ENCODE results near the gene KRT8. TPM values are rescaled to one million over a fixed set of nuclear protein-coding genes. Genes with fewer than 3 reads are reported as not detected.

KRT8 gene
- total and polyA plus RNA-seq, 2 donors, result 100 to 142 TPM

DNA sequence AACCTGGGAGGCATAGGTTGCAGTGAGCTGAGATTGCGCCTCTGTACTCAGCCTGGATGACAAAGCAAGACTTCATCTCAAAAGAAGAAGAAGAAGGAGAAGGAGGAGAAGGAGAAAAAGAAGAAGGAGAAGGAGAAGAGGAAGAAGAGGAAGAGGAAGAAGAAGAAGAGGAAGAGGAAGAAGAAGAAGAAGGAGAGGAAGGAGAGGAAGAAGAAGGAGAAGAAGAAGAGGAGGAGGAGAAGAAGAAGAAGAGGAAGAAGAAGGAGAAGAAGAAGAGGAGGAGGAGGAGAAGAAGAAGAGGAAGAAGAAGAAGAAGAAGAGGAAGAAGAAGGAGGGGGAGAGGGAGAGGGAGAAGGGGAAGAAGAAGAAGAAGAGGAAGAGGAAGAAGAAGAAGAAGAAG, 12.9 kb upstream of the KRT8 start:
- Histone ChIP-seq H3K27ac (ENCODE audit: low read depth in 1 of 2, low read length in 1 of 2) (no peak overlapping the region), H3K4me3 (ENCODE audit: low read length in 2 of 2) (no peak overlapping the region), H3K27me3 (ENCODE audit: control insufficient read depth in 2 of 2, insufficient read depth in 1 of 2, low read length in 1 of 2) (peaks cover 0 to 2% of the 10 kb centered on the region in 2 donors), H3K36me3 (ENCODE audit: control insufficient read depth in 2 of 2, insufficient read depth in 2 of 2, low read length in 1 of 2) (no peaks in the 10 kb centered on the region), H3K4me1 (ENCODE audit: control insufficient read depth in 2 of 2, insufficient read depth in 2 of 2, low read length in 2 of 2) (peaks cover 0 to 3% of the 10 kb centered on the region in 2 donors), H3K9me3 (ENCODE audit: control insufficient read depth in 2 of 2, insufficient read depth in 1 of 2, low read length in 1 of 2) (no peaks in the 10 kb centered on the region)
- no peak for DNase-seq (ENCODE audit: low read depth in 6 of 9, low spot score in 9 of 9)
- 100% methylated on average over 1 of the region's 1 CpG for whole genome bisulfite sequencing

DNA sequence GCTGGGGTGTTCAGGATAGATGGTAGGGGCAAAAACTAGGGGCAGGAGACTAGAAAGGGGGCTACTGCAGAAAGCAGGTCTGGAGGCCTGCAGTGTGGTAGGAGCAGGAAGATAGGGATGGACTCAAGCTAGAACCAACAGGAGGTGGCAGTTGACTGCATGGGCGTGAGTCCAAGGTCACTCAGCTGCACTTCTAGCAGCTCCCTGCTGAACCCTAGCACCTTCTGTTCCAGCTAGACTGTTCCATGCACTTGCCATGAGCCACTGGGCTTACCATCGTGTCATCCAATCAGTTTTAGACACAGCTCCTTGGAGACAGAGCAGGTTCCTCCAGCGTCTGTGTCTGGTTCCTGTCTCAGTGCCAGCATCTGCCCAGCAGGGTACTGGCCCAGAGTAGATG, 11.3 kb upstream of the KRT8 start:
- 89% methylated on average over 3 of the region's 3 CpGs for WGBS
- H3K27ac ChIP-seq (ENCODE audit: low read depth in 1 of 2, low read length in 1 of 2), result no peak overlapping the region
- peaks cover 0 to 2% of the 10 kb centered on the region in 2 donors for H3K27me3 ChIP-seq (ENCODE audit: control insufficient read depth in 2 of 2, insufficient read depth in 1 of 2, low read length in 1 of 2)
- H3K4me3 ChIP-seq (ENCODE audit: low read length in 2 of 2), result no peak overlapping the region
- H3K9me3 ChIP-seq (ENCODE audit: control insufficient read depth in 2 of 2, insufficient read depth in 1 of 2, low read length in 1 of 2), result no peaks in the 10 kb centered on the region
- no peaks in the 10 kb centered on the region for H3K36me3 ChIP-seq (ENCODE audit: control insufficient read depth in 2 of 2, insufficient read depth in 2 of 2, low read length in 1 of 2)
- peaks cover 0 to 3% of the 10 kb centered on the region in 2 donors for H3K4me1 ChIP-seq (ENCODE audit: control insufficient read depth in 2 of 2, insufficient read depth in 2 of 2, low read length in 2 of 2)
- DNase-seq (ENCODE audit: low read depth in 6 of 9, low spot score in 9 of 9), result no peak

DNA sequence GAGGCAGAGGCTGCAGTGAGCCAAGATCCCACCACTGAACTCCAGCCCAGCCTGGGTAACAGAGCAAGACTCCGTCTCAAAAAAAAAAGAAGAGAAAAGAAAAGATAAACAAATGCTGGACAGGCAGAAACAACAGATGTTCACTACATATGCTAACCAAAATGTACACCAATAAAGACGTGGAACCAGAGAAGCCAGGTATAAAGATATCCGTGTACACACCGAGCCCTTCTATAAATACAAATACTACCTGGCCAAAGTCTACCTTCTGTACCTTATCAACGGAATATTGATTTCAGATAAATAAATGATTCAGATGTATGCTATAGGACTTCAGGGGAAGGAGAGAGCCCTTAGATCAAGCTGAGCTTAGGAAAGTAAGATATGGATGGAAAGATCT, 10.8 kb upstream of the KRT8 start:
- Histone ChIP-seq H3K27me3 (ENCODE audit: control insufficient read depth in 2 of 2, insufficient read depth in 1 of 2, low read length in 1 of 2) (peaks cover 0 to 2% of the 10 kb centered on the region in 2 donors), H3K9me3 (ENCODE audit: control insufficient read depth in 2 of 2, insufficient read depth in 1 of 2, low read length in 1 of 2) (no peaks in the 10 kb centered on the region), H3K27ac (ENCODE audit: low read depth in 1 of 2, low read length in 1 of 2) (no peak overlapping the region), H3K4me3 (ENCODE audit: low read length in 2 of 2) (no peak overlapping the region), H3K36me3 (ENCODE audit: control insufficient read depth in 2 of 2, insufficient read depth in 2 of 2, low read length in 1 of 2) (no peaks in the 10 kb centered on the region), H3K4me1 (ENCODE audit: control insufficient read depth in 2 of 2, insufficient read depth in 2 of 2, low read length in 2 of 2) (peaks cover 0 to 3% of the 10 kb centered on the region in 2 donors)
- 98% methylated on average over 5 of the region's 5 CpGs for WGBS
- DNase-seq (ENCODE audit: low read depth in 6 of 9, low spot score in 9 of 9), result no peak

DNA sequence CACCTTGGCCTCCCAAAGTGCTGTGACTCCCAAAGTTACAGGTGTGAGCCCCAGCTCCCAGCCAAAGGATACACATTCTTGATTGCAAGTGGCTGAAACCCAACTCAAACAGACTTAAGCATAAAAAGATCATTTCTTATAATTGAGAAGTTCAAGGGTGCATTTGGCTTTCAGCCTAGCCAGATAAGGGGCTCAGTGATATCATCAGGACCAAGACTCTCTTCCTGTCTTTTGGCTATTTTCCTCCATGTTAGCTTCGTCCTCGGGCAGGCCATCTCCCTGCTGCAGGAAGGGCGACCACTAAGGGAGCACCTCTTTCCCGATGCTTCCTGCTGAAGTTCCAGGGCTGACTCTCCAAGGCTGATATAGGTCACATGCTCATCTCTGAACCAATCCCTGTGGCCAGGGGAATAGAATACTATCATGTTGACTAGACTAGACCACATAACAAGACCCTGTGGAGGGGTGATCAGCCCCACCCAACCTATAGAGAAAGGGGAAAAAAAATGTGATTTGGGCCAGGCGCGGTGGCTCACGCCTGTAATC, 9.8 kb upstream of the KRT8 start:
- peaks cover 0 to 3% of the 10 kb centered on the region in 2 donors for H3K4me1 ChIP-seq (ENCODE audit: control insufficient read depth in 2 of 2, insufficient read depth in 2 of 2, low read length in 2 of 2)
- no peaks in the 10 kb centered on the region for H3K36me3 ChIP-seq (ENCODE audit: control insufficient read depth in 2 of 2, insufficient read depth in 2 of 2, low read length in 1 of 2)
- H3K4me3 ChIP-seq (ENCODE audit: low read length in 2 of 2), result no peak overlapping the region
- WGBS, result 97% methylated on average over 7 of the region's 7 CpGs
- no peaks in the 10 kb centered on the region for H3K9me3 ChIP-seq (ENCODE audit: control insufficient read depth in 2 of 2, insufficient read depth in 1 of 2, low read length in 1 of 2)
- DNase-seq (ENCODE audit: low read depth in 6 of 9, low spot score in 9 of 9), result no peak
- peaks cover 0 to 2% of the 10 kb centered on the region in 2 donors for H3K27me3 ChIP-seq (ENCODE audit: control insufficient read depth in 2 of 2, insufficient read depth in 1 of 2, low read length in 1 of 2)
- H3K27ac ChIP-seq (ENCODE audit: low read depth in 1 of 2, low read length in 1 of 2), result no peak overlapping the region

DNA sequence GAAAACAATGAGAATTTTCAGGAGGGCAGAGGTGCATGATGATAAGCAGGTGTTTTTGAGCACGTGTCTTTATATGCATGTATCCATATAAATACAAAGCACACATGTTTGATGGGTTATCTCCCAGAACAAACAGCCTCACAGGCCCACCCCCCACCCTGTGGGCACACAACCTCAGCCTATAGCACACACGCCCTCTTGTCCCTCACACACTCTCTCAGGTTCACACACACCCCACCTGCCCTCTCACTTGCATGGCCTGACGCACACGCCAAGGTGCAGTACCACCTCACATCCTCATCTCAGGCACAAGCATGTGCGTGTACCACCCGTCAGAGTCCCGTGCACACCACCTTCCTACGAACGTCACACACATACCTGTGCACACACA, 8.6 kb upstream of the KRT8 start:
- Histone ChIP-seq H3K9me3 (ENCODE audit: control insufficient read depth in 2 of 2, insufficient read depth in 1 of 2, low read length in 1 of 2) (no peaks in the 10 kb centered on the region), H3K4me1 (ENCODE audit: control insufficient read depth in 2 of 2, insufficient read depth in 2 of 2, low read length in 2 of 2) (peaks cover 0 to 5% of the 10 kb centered on the region in 2 donors), H3K27ac (ENCODE audit: low read depth in 1 of 2, low read length in 1 of 2) (no peak overlapping the region), H3K4me3 (ENCODE audit: low read length in 2 of 2) (no peak overlapping the region), H3K27me3 (ENCODE audit: control insufficient read depth in 2 of 2, insufficient read depth in 1 of 2, low read length in 1 of 2) (peaks cover 0 to 2% of the 10 kb centered on the region in 2 donors), H3K36me3 (ENCODE audit: control insufficient read depth in 2 of 2, insufficient read depth in 2 of 2, low read length in 1 of 2) (no peaks in the 10 kb centered on the region)
- WGBS, result 95% methylated on average over 9 of the region's 9 CpGs
- no peak for DNase-seq (ENCODE audit: low read depth in 6 of 9, low spot score in 9 of 9)

DNA sequence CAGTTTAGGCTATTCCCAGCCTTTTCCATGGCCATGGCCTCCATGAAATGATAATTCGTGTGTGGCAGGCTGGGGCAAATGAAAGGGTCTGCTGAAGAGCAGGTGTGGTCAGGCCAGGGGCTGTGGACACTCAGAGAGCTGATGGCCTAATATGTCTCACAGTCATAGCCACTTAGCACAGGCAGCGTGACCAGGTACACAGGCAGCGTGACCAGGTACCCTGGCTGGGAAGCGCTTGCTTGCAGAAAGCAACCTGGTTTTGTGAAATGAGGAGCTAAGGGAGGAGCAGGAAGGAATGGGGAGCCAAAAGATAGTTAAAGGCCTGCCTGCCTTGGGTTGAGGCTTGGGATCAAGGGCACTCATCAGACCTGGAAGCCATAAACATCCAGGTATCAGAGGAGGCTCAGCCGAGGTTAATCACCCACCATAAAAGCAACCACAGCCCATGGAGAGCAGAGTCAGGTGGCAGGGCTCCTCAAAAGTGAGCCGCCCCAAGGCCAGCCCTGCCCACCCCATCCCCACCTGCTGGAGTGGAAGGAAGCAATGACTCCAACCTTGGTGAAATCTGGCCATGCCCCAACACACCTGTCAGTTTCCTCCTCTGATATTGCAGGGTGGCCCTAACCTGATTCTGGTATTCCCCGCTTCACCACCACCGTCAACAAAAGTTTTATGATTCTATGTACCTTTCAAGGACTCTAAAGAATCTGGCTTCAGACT, 8.0 kb upstream of the KRT8 start:
- WGBS, result 84% methylated on average over 8 of the region's 8 CpGs
- Histone ChIP-seq H3K36me3 (ENCODE audit: control insufficient read depth in 2 of 2, insufficient read depth in 2 of 2, low read length in 1 of 2) (no peaks in the 10 kb centered on the region), H3K9me3 (ENCODE audit: control insufficient read depth in 2 of 2, insufficient read depth in 1 of 2, low read length in 1 of 2) (no peaks in the 10 kb centered on the region), H3K4me3 (ENCODE audit: low read length in 2 of 2) (no peak overlapping the region), H3K27me3 (ENCODE audit: control insufficient read depth in 2 of 2, insufficient read depth in 1 of 2, low read length in 1 of 2) (no peaks in the 10 kb centered on the region), H3K27ac (ENCODE audit: low read depth in 1 of 2, low read length in 1 of 2) (no peak overlapping the region), H3K4me1 (ENCODE audit: control insufficient read depth in 2 of 2, insufficient read depth in 2 of 2, low read length in 2 of 2) (peaks cover 0 to 10% of the 10 kb centered on the region in 2 donors)
- DNase-seq (ENCODE audit: low read depth in 6 of 9, low spot score in 9 of 9), result no peak

DNA sequence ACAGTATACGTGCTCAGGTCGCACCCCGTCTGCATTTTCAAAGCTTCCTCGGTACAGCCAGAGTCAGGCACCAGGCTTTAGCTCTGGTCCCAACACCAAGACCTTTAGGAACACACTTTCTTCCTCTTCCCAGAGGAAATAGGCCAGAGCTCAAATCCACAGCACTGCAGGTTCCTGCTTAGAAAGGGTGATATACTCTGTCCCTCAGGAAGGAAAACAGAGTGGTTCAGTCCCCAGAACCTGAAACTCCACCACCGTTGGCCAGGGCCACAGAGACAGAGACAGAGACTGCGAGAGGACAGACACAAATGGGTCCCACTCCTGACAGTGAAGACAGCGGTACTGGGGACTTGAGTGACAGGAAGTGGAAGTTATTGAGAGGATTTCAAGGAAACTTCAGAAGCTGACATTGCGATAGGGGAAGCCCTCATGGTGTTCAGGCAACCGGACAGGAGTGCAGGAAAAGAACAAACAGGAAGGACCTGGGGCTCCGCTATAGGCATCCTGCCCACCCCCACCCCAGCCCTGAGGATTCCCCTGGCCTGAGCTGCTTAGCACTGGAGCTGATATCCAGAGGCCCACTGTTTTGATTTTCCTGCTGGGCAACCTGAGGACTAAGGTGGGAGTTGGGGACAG, 5.5 kb upstream of the KRT8 start:
- Histone ChIP-seq H3K4me3 (ENCODE audit: low read length in 2 of 2) (no peak overlapping the region), H3K36me3 (ENCODE audit: control insufficient read depth in 2 of 2, insufficient read depth in 2 of 2, low read length in 1 of 2) (no peaks in the 10 kb centered on the region), H3K27me3 (ENCODE audit: control insufficient read depth in 2 of 2, insufficient read depth in 1 of 2, low read length in 1 of 2) (no peaks in the 10 kb centered on the region), H3K9me3 (ENCODE audit: control insufficient read depth in 2 of 2, insufficient read depth in 1 of 2, low read length in 1 of 2) (no peaks in the 10 kb centered on the region), H3K27ac (ENCODE audit: low read depth in 1 of 2, low read length in 1 of 2) (no peak overlapping the region), H3K4me1 (ENCODE audit: control insufficient read depth in 2 of 2, insufficient read depth in 2 of 2, low read length in 2 of 2) (peaks cover 0 to 18% of the 10 kb centered on the region in 2 donors)
- 83% methylated on average over 10 of the region's 10 CpGs for WGBS
- DNase-seq (ENCODE audit: low read depth in 6 of 9, low spot score in 9 of 9), result no peak

DNA sequence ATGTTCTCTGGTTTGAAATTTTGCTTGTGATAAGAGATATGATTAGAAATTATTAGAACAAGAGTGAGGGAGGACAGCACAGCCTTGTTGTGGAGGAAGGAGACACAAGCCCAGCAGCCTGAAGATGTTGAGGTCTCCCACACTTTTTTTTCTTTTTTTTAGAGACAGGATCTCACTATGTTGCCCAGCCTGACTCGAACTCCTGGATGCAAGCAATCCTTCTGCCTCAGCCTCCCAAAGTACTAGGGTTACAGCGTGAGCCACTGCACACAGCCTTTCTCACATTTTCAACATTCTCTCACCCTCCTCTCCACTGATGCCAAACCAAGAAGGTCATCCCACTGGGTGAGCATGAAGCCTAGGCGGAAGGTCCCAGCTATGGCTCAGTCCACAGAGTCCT, 4.9 kb upstream of the KRT8 start:
- Histone ChIP-seq H3K4me3 (ENCODE audit: low read length in 2 of 2) (no peak overlapping the region), H3K27ac (ENCODE audit: low read depth in 1 of 2, low read length in 1 of 2) (no peak overlapping the region), H3K9me3 (ENCODE audit: control insufficient read depth in 2 of 2, insufficient read depth in 1 of 2, low read length in 1 of 2) (no peaks in the 10 kb centered on the region), H3K36me3 (ENCODE audit: control insufficient read depth in 2 of 2, insufficient read depth in 2 of 2, low read length in 1 of 2) (no peaks in the 10 kb centered on the region), H3K27me3 (ENCODE audit: control insufficient read depth in 2 of 2, insufficient read depth in 1 of 2, low read length in 1 of 2) (no peaks in the 10 kb centered on the region), H3K4me1 (ENCODE audit: control insufficient read depth in 2 of 2, insufficient read depth in 2 of 2, low read length in 2 of 2) (peaks cover 0 to 18% of the 10 kb centered on the region in 2 donors)
- WGBS, result 97% methylated on average over 3 of the region's 3 CpGs
- no peak for DNase-seq (ENCODE audit: low read depth in 6 of 9, low spot score in 9 of 9)

DNA sequence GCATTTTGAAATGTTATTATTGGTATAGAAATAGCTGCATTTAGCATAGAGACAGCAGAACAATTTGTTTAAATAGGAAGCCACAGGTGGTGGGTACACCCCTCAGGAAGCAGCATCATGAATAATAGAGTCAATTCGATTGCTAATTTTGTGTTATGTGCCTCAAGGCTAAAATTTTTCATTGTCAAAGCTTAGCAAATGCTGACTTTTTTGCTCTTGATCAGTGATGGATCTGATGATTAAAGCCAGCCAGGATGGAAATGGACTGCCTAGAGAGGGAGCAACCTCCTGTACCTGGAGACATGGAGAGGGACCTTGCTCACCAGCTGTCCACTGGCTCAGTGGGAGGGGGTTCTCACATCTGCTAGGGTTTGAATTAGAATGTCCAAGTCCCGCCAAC, 4.5 kb upstream of the KRT8 start:
- H3K27me3 ChIP-seq (ENCODE audit: control insufficient read depth in 2 of 2, insufficient read depth in 1 of 2, low read length in 1 of 2), result no peaks in the 10 kb centered on the region
- no peaks in the 10 kb centered on the region for H3K36me3 ChIP-seq (ENCODE audit: control insufficient read depth in 2 of 2, insufficient read depth in 2 of 2, low read length in 1 of 2)
- DNase-seq (ENCODE audit: low read depth in 6 of 9, low spot score in 9 of 9), result no peak
- H3K9me3 ChIP-seq (ENCODE audit: control insufficient read depth in 2 of 2, insufficient read depth in 1 of 2, low read length in 1 of 2), result no peaks in the 10 kb centered on the region
- no peak overlapping the region for H3K27ac ChIP-seq (ENCODE audit: low read depth in 1 of 2, low read length in 1 of 2)
- no peak overlapping the region for H3K4me3 ChIP-seq (ENCODE audit: low read length in 2 of 2)
- WGBS, result 59% methylated on average over 2 of the region's 2 CpGs
- peaks cover 0 to 18% of the 10 kb centered on the region in 2 donors for H3K4me1 ChIP-seq (ENCODE audit: control insufficient read depth in 2 of 2, insufficient read depth in 2 of 2, low read length in 2 of 2)
